GM12801 (cell line): Measurements from ENCODE around the gene GREM1.

Source experiments
- CTCF ChIP-seq: IDR thresholded peaks from one replicate; pipeline ENCODE4 v1.5.1; 2011; ENCODE audit warnings: control low read depth; ENCODE audit not compliant: insufficient read length; ENCODE audit errors: extremely low read depth

GREM1 gene

DNA sequence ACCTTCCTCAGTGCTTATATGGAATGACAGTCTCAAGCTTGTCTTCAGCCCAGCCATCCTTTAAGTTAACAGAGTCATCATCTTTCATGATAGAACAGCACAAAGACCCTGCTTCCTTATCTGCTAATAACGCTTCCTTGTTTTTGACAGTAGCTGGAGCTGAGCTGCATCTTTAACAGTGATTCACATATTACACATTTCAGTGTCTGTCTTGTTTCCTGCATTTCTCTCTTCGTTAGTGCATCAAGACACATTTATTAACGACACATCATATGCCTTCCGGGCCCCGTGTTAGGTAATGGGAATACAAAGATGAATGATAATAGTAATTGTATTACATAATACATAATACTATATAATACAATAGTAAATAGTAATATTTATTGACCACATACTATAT lies 30.2 kb upstream of the GREM1 start:
- TF ChIP-seq CTCF, result no peak

DNA sequence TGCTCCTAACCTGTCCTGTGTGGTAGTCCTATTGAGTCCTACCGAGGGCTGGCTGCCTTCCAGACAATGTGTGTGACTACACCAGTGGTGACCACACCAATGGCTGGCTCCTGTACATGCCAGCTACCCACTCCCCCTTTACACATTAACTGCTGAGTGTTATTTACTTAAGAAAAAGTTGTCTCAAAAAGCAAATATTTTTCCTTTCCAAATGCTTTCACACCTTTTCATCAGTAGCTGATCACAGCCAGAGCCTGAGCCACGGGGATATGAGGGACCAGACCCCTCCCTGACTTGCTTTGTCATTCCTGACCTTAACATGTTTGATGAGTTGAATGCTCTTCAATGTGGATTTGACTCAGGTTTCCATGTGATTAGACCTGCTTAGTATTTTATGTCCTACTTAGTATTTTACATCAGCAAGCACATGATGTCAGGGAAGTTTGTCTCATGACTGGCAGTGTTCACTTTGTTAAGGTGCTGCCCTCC lies 29.6 kb upstream of the GREM1 start:
- TF ChIP-seq CTCF, result no peak

DNA sequence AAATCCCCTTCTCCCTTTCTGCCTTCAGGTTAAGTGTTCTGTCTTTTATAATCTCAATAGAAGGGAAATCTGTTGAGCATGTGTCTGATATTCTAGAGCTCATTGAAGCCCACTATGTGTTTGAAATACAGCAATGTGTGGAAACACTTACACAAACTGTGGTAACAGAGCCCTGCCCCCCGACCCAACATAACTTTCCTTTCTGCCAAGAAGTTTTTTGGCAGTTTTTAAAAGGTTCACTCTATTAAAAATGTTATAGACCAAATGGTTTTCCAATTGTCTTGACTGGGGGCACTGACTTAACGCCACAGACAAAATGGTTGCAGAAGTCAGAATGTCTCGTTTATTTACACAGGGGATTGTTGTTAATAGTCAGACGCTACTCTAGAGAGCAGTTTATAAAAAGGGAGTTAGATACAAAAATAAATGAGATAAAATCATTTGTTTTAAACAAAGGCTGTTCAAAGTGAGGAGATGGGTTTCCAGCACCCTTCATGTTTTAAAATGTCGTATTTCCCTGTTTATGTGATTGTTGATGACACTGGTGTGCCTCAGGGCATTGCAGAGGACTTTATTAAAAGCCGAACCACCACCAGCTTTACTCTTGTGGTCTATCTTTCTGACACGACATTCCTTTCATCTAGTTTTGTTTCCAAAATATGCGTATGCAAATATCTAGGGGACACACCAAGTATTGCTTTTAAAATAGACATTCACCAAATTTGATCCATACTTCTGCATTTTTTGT lies 26.7 kb upstream of the GREM1 start:
- TF ChIP-seq CTCF, result no peak

DNA sequence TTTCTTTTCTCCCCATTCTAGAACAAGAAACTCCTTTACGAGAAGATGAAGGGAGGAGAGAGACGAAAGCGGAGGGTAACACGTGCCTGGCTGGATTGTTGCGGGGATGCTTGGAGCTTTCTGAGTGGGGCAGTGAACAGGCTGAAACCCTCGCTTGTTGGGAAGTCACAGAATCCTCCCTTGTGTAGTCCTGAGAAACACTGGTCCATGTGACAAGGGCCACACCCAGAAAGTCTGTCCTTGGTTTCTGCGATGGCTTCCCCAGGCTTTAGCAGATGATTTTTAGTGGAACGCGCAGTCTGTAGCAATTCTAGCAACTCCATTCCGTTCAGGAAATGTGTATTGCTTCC lies 26.1 kb upstream of the GREM1 start:
- no peak for TF ChIP-seq CTCF

DNA sequence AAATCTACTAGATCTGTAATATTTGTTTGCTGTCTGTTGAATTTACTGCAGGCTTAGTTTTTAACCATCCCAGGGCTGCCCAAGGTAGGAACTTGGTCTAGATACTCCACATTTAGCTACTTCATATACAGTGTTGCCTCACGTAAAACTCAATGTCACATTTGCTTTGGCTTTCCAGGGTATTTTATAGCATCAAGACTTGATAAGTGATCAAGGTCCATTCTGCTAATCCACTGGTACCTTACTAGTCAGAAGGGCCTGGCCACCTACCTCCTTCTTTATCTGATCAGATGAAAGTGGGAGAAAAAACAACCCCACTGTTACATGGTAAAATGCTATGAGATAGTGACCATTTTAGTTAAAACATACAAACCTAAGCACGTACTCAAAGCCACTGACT lies 25.5 kb upstream of the GREM1 start:
- no peak for TF ChIP-seq CTCF

DNA sequence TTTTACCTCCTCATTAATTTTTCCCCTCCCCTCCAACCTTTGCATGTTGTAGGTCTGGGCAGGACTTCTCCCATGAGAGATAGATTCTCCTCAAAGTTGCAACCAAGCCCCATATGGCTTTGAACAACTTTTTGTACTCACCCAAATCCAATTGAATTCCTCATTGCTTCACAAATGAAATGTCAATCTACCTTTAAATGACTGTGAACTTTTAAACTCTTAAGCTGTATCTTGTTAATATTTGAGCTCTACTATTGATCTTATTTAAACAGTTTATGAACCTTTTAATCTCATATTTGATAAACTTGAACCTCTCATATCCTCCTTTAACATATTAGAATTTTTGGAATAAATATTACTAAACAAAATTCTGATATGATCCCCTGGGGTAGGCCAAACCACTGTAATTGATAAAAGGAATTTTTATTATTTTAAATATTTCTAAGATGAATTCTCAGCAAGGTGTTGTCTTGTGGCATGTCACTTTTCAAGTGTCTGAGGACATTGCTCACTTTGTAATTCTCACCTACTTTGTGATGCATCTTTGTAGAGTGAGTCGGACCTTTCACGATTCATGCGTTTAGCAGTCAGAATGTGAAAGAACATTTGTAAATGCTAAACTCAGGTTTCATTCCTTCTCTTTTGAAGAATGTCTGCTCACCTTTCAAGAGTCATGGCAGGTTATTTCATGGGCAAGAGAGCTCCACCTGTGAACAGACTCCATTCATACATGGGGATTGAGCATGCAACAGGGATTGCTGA lies 23.4 kb upstream of the GREM1 start:
- no peak for TF ChIP-seq CTCF

GRCh38 chr15:32698773-32699390 lies 18.9 kb upstream of the GREM1 start:
- TF ChIP-seq CTCF, result no peak
